Fibroblast of pulmonary artery (primary cell): ENCODE measurements around the gene SIGLEC6.

ENCODE experiments used
- DNase-seq: peaks from one replicate; pipeline ENCODE4 v3.0.0-alpha.2; 2010; ENCODE audit warnings: low read depth
- H3K4me3 ChIP-seq: replicated peaks from 2 replicates; pipeline ENCODE4 v1.5.1; 2011; ENCODE audit warnings: low read depth, mild to moderate bottlenecking, control low read depth, low read length, moderate library complexity
- TF ChIP-seq, protein P1 (sequence below): IDR thresholded peaks from 2 replicates; pipeline ENCODE4 v1.5.1; 2011; ENCODE audit warnings: mild to moderate bottlenecking, control low read depth, low read length, inconsistent platforms; ENCODE audit errors: missing control alignments

SIGLEC6 gene

DNA sequence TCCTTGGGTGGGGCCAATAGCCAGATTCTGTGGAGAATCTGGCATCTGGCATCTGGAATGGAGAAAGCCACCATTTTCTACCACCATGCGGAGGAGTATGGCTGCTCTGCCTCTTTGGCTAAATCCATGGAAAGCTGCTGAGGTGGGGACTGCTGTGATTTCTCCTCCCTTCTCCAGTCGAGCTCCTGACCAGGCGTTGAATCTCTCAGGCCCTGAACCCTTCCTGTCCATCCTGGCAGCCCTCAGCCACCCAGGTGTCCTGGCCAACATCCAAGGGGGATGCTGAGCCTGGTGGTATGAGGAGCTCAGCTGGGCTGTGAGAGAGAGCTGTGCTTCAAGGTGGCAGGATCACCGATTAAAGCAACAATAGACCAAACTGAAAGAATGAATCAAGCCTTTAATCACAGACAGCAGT, 17.4 kb upstream of the SIGLEC6 start:
- no peak for DNase-seq
- TF ChIP-seq, protein P1, sequence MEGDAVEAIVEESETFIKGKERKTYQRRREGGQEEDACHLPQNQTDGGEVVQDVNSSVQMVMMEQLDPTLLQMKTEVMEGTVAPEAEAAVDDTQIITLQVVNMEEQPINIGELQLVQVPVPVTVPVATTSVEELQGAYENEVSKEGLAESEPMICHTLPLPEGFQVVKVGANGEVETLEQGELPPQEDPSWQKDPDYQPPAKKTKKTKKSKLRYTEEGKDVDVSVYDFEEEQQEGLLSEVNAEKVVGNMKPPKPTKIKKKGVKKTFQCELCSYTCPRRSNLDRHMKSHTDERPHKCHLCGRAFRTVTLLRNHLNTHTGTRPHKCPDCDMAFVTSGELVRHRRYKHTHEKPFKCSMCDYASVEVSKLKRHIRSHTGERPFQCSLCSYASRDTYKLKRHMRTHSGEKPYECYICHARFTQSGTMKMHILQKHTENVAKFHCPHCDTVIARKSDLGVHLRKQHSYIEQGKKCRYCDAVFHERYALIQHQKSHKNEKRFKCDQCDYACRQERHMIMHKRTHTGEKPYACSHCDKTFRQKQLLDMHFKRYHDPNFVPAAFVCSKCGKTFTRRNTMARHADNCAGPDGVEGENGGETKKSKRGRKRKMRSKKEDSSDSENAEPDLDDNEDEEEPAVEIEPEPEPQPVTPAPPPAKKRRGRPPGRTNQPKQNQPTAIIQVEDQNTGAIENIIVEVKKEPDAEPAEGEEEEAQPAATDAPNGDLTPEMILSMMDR: no peak
- no peak overlapping the region for H3K4me3 ChIP-seq

DNA sequence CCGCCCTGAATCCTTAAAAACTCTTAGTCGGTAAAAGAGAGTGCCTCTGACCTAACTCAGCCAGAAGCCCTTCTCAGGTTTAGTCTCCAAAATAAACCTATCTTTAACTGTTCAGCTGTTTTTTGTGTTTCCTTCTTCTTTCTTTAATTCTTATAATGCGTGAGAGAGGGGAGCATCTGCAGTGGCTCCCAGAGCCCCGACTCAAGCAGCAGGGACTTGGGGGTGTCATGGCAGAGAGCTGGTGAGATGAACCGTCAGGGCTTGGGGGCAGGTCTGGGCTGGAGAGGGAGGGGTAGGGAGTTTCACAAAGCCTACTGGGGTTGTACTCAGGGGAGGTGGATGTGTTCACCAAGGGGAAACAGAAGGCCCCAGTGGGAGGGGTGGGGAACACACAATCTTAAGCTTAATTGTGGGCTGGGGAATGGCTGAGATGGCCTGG, 16.8 kb upstream of the SIGLEC6 start:
- DNase-seq: no peak
- TF ChIP-seq, protein P1: no peak

DNA sequence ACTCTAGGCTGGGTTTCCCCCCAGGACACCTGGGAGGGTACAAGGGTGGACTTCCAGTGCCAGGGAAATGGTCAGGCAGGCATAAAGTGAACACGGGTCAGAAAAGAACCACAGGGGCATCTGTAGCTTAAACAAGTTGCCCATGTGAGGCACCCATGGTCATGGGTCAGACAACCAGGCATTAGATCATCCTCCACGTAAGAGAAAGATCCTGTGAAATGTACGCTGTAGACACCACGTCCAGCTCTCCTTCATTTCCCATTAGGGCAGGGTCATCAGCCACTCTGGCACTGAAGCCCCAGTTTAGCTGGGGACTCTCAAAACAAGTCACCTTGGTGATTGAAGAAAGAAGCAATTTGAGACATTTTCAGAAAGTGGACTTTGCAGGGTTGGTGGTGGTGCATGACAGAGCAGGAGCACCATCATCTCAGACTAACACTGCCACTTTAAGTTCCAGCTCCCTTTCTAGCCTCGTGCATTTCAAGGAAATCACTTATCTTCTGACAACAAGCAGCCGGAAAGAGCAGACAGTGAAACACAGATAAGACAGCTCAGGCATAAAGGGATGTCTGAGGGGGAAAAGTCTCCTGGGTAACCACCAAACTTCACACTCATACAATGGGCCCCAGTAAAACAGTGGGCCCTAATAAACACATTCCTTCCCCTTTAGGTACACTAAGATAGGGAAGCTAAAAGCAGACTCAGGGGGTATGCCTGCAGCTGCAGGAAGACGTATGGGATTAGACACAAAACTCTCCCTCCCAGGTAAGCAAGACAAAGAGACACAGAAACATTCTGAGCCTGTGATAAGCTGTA, 16.1 kb upstream of the SIGLEC6 start:
- TF ChIP-seq, protein P1: no peak
- DNase-seq: peak; percentile 57
- H3K4me3 ChIP-seq: no peak overlapping the region

More for the DNA sequence above, 16.8 kb upstream of the SIGLEC6 start:
- H3K4me3 ChIP-seq: no peak overlapping the region

DNA sequence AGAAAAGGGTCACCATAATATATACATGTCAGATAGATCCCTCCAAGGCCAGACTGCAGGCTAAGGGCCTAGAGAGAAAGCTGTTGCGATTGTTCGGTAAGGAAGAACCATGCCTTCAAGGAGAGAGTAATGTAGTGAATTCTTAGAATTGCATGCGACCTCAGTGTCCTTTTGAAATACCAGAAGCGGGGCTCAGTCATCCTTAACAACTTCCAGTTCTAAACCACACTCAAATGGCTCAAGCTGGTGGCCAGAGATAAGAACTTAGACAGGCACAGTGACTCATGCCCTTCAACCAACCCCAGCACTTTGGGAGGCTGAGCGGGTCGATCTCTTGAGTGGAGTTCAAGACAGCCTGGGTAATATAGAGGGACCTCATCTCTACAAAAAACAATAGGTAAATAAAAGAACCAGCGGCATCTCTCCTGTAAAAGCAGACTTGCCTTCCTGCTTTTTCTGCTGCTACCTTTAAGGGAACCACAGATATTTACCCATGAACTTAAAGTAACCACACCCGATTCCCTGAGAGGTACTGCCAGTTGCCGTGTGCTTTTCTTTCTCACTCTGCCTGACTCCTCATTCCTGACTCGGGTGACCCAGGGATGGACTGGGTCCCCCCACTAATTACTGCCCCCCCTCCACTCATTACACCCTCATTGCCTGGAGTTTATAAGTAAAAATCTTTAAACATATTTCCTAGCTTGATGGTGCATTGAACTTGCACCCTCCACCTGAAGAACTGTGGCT, 15.4 kb upstream of the SIGLEC6 start:
- H3K4me3 ChIP-seq: no peak overlapping the region
- DNase-seq: peak; percentile 61
- TF ChIP-seq, protein P1: no peak

DNA sequence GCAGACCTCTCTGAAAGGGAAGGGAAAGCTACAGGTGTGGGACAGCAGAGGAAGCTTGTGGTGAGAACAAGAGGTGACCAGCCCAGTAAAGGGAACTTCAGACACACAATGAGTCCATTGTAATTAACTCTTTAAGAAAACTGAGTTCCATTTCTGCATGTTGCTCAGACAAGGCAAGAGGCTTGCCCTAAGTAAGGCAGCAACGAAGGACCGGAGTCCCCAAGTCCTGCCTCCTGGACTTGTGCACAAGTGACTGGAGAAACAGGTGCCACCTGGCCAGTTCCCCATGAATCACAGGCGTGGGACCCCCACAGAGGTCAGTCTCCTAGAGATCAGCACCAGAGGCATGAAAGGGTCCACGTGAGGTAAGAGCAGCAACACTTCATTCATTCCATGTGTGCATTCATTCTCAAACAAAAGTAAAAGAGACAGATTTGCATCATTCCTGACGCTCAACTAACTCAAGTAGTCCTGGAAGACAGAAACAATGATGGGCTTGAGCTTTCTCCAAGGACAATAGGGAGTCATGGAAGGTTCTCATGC, 14.7 kb upstream of the SIGLEC6 start:
- DNase-seq: no peak
- no peak overlapping the region for H3K4me3 ChIP-seq
- TF ChIP-seq, protein P1: no peak

DNA sequence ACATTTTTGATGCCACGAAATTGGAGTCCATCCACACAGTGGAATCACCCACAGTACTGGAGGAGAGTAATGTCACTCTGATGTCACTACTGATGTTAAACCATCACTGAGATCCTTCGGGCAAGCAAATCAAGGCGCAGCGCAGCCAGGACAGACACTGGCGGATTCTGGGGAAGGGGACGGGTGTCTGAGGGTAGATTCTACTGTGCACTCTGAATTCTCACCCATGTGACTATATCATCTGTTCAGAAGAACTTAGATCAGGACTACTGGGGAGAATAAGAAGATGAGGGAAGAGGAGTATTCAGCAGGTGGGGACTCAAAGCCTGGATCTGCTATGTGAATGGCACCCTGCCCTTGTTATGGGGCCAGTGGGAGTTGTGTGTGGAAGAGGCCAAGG, 12.6 kb upstream of the SIGLEC6 start:
- no peak for DNase-seq
- TF ChIP-seq, protein P1: no peak
- no peak overlapping the region for H3K4me3 ChIP-seq
